Fibroblast of lung (primary cell): ENCODE results near the gene EREG.

Experiments used
- CTCF ChIP-seq, 2 donors: IDR thresholded peaks in 1 of 2; conservative IDR thresholded peaks in 1 of 2; 1 replicate in 1 of 2; 2 replicates in 1 of 2; pipeline ENCODE4 v1.5.1; 2011 to 2012; ENCODE audit warnings: low read length in 2 of 2, control low read depth in 1 of 2, inconsistent platforms in 1 of 2, low read depth in 1 of 2, mild to moderate bottlenecking in 1 of 2
- EZH2 ChIP-seq: IDR thresholded peaks from 2 replicates; pipeline ENCODE4 v1.5.1; 2012; ENCODE audit warnings: low read length, control low read depth, mild to moderate bottlenecking; ENCODE audit errors: missing control alignments

- TF ChIP-seq EZH2 (no peak), CTCF (conservative IDR thresholded peaks at IDR 0.05 in 1 of 2, IDR thresholded peaks at IDR 0.05 in 1 of 2; ENCODE audit: low read depth in 1 of 2, low read length in 2 of 2) (no peak)
Measured at GRCh38 chr4:74364256-74364651, 691 bp upstream of the EREG start.
